NCI-H2196 treated with DMSO at 0.1 percent for 48 hours (cell line): Measurements from ENCODE around the gene MTMR2.

Source experiments
- DNase-seq: peaks from one replicate; lab custom pipeline; 2025; ENCODE audit not compliant: unreplicated experiment; lab: John Stamatoyannopoulos, UW

Gene MTMR2

DNA sequence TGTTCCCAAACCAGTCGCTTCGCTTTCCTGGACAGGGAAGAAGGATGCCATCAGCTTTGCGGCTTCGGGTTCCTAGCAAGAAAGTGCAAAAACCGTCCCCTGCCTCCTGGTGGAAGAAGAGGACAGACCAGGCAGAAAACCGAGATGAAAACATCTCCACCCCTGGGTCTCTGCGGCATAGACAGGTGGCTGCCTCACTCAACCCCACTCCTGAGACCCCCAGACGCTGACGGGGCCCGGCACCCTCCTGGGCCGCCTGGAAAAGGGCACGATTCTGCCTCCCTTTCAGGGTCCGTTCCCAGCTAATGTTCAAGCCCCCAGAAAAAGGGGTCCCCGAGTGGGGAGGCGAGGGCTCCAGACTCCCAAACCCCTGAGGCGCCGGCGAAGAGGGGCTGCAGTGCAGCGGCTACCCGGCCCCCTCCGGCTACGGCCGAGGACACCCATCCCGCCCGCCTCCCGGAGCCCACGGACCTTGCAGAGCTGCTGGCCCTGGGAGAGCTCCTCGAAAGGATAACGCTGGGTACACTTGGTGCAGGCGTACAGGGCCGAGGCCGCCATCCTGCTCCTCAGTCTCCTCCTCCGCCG is 134.9 kb downstream of the MTMR2 start:
- peak; percentile 1 for DNase-seq
